Mammary epithelial cell (primary cell): ENCODE measurements around the gene KASH5.

ENCODE experiments used
- EZH2 ChIP-seq: IDR thresholded peaks from 2 replicates; pipeline ENCODE4 v1.6.1; 2012; ENCODE audit warnings: low read length, inconsistent platforms, borderline replicate concordance
- TF ChIP-seq, protein P1 (sequence below), 2 donors: IDR thresholded peaks in 1 of 2; conservative IDR thresholded peaks in 1 of 2; 2 replicates each; pipeline ENCODE4 v1.5.1; 2011 to 2012; ENCODE audit warnings: inconsistent platforms in 2 of 2, low read length in 2 of 2, mild to moderate bottlenecking in 2 of 2, control low read depth in 1 of 2, low read depth in 1 of 2; ENCODE audit not compliant: insufficient read depth in 1 of 2; ENCODE audit errors: extremely low read depth in 1 of 2

DNA sequence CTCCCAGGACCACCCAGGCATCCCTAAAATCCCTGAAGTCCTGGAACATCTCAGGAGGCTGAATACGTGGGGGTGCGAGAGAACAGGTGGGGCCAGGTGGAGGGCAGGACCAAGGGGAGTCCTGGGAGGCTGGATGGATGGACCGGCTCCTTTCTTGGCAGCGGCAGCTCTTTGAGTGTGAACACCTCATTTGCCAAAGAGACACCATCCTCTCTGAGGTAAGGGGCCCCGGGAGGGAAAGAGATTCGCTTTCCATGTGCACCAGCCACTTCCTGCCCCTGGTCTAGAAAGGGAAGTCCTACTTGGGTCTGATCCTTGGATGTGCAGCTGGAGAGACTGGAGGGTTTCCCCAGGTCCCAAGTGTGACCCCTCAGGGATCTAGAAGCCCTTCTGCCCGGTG is 19.0 kb downstream of the KASH5 start:
- TF ChIP-seq, protein P1, sequence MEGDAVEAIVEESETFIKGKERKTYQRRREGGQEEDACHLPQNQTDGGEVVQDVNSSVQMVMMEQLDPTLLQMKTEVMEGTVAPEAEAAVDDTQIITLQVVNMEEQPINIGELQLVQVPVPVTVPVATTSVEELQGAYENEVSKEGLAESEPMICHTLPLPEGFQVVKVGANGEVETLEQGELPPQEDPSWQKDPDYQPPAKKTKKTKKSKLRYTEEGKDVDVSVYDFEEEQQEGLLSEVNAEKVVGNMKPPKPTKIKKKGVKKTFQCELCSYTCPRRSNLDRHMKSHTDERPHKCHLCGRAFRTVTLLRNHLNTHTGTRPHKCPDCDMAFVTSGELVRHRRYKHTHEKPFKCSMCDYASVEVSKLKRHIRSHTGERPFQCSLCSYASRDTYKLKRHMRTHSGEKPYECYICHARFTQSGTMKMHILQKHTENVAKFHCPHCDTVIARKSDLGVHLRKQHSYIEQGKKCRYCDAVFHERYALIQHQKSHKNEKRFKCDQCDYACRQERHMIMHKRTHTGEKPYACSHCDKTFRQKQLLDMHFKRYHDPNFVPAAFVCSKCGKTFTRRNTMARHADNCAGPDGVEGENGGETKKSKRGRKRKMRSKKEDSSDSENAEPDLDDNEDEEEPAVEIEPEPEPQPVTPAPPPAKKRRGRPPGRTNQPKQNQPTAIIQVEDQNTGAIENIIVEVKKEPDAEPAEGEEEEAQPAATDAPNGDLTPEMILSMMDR (conservative IDR thresholded peaks at IDR 0.05 in 1 of 2, IDR thresholded peaks at IDR 0.05 in 1 of 2; ENCODE audit: extremely low read depth in 1 of 2, insufficient read depth in 1 of 2, low read depth in 1 of 2, low read length in 2 of 2): no peak
- TF ChIP-seq EZH2: no peak
